GM18907 (cell line): ENCODE measurements around the gene MUCL1.

ENCODE experiments used
- ATAC-seq: cut with Tn5 transposase; IDR thresholded peaks from one replicate; pipeline ENCODE4 v1.9.1; 2021; ENCODE audit warnings: mild to moderate bottlenecking, moderate library complexity; ENCODE audit not compliant: unreplicated experiment

Gene MUCL1

GRCh38 chr12:54891717-54892478, 37.6 kb downstream of the MUCL1 start:
- no peak for ATAC-seq
